Keratinocyte (primary cell): ENCODE data around the gene RFX8.

Source experiments
- EZH2 ChIP-seq: IDR thresholded peaks from one replicate; pipeline ENCODE4 v1.6.1; 2012; ENCODE audit warnings: inconsistent platforms, mild to moderate bottlenecking, low read length, moderate library complexity
- TF ChIP-seq, protein P1 (sequence below), 3 experiments: IDR thresholded peaks in 1 of 3; conservative IDR thresholded peaks in 1 of 3; optimal IDR thresholded peaks in 1 of 3; 2 replicates in 2 of 3; 3 replicates in 1 of 3; pipeline versions ENCODE3 to v1.5.1; 2011; ENCODE audit warnings: low read length in 3 of 3, mild to moderate bottlenecking in 3 of 3, moderate library complexity in 2 of 3, control low read depth in 1 of 3, inconsistent platforms in 1 of 3; ENCODE audit not compliant: insufficient read depth in 2 of 3; ENCODE audit errors: extremely low read depth in 1 of 3

DNA sequence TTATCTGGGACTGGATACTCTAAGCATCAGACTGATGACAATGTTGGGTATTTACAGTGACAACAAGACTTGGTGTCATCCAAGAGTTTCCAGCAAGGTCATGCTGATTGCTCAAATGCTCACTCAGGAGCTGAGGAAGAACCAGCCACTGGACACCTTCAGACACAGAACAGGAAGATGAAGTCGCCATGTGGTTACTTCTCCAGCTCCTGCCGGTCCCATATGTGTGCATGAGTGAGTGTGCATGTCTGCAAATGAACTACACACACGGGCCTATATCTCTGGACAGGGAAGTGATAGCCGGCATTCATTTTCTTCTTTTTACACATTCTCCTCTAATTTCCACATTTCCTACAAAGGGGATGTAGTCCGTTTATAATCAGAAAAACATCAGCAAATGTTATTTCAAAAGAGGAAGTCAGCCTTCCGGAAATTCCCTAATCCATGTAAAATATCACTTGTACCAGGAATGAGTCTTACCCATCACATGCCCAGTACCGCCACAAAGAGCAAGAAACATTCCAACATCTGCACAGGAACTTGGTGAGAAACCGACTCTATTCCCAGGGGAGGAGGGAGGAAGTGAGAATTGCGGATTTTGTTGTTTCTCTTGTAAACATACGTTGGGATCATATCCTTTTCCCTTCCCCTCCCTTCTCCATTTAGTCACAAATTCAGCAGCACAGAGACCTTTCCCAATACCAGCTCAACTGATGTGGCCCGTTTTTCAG, 10.8 kb downstream of the RFX8 start:
- TF ChIP-seq, protein P1, sequence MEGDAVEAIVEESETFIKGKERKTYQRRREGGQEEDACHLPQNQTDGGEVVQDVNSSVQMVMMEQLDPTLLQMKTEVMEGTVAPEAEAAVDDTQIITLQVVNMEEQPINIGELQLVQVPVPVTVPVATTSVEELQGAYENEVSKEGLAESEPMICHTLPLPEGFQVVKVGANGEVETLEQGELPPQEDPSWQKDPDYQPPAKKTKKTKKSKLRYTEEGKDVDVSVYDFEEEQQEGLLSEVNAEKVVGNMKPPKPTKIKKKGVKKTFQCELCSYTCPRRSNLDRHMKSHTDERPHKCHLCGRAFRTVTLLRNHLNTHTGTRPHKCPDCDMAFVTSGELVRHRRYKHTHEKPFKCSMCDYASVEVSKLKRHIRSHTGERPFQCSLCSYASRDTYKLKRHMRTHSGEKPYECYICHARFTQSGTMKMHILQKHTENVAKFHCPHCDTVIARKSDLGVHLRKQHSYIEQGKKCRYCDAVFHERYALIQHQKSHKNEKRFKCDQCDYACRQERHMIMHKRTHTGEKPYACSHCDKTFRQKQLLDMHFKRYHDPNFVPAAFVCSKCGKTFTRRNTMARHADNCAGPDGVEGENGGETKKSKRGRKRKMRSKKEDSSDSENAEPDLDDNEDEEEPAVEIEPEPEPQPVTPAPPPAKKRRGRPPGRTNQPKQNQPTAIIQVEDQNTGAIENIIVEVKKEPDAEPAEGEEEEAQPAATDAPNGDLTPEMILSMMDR (optimal IDR thresholded peaks at IDR 0.05 in 1 of 3, IDR thresholded peaks at IDR 0.05 in 1 of 3, conservative IDR thresholded peaks at IDR 0.05 in 1 of 3; ENCODE audit: extremely low read depth in 1 of 3, insufficient read depth in 2 of 3, low read length in 3 of 3) = no peak
- no peak for TF ChIP-seq EZH2
